CD4-positive, alpha-beta memory T cell (primary cell): Measurements from ENCODE around the gene TPBGL. TPM values are rescaled to one million over a fixed set of nuclear protein-coding genes. Genes with fewer than 3 reads are reported as not detected.

ENCODE experiments used
- CTCF ChIA-PET: fragments of 350-600 bp; sonication (Branson Sonifier 250); formaldehyde crosslinking; loops from one replicate; lab custom pipeline; 2021; ENCODE audit warnings: inconsistent platforms; ENCODE audit not compliant: partially characterized antibody; lab: Charles Lee
- POLR2A ChIA-PET: fragments of 350-600 bp; sonication (Branson Sonifier 250); formaldehyde crosslinking; loops from one replicate; lab custom pipeline; 2021; ENCODE audit not compliant: partially characterized antibody; lab: Charles Lee
- DNase-seq, 5 donors: peaks; one replicate each; pipeline versions ENCODE4 v3.0.0 to v3.0.0-alpha.2; 2020 to 2022; ENCODE audit warnings: mixed read lengths in 1 of 5
- H3K27ac ChIP-seq: one replicate; pipeline ENCODE4 v1.7.0; 2013; ENCODE audit warnings: low read depth, low read length
- H3K27me3 ChIP-seq: 2 replicates; pipeline ENCODE4 v1.7.0; 2013; ENCODE audit warnings: mild to moderate bottlenecking, low read length, moderate library complexity; ENCODE audit not compliant: insufficient read depth
- H3K36me3 ChIP-seq: 2 replicates; pipeline ENCODE4 v1.7.0; 2013; ENCODE audit warnings: mild to moderate bottlenecking, low read length, moderate library complexity; ENCODE audit not compliant: insufficient read depth
- H3K4me1 ChIP-seq: 2 replicates; pipeline ENCODE4 v1.7.0; 2013; ENCODE audit warnings: mild to moderate bottlenecking, low read length, moderate library complexity; ENCODE audit not compliant: insufficient read depth
- H3K4me3 ChIP-seq, 2 donors: one replicate each; pipeline ENCODE4 v1.7.0; 2013; ENCODE audit warnings: low read length in 2 of 2, mild to moderate bottlenecking in 1 of 2
- H3K9me3 ChIP-seq, 2 donors: one replicate each; pipeline ENCODE4 v1.7.0; 2013; ENCODE audit warnings: low read length in 2 of 2, control low read depth in 1 of 2; ENCODE audit not compliant: control insufficient read depth in 1 of 2
- H3K27ac Mint-ChIP-seq, 7 donors: one replicate each; pipeline ENCODE4 v1.8.0; 2020 to 2021; ENCODE audit warnings: mixed read lengths in 7 of 7, mild to moderate bottlenecking in 6 of 7, inconsistent platforms in 3 of 7, moderate library complexity in 3 of 7
- H3K27me3 Mint-ChIP-seq, 2 donors: one replicate each; pipeline ENCODE4 v1.8.0; 2020 to 2021; ENCODE audit warnings: mixed read lengths in 2 of 2
- H3K36me3 Mint-ChIP-seq, 2 donors: one replicate each; pipeline ENCODE4 v1.8.0; 2020 to 2021; ENCODE audit warnings: mixed read lengths in 2 of 2, inconsistent platforms in 1 of 2, mild to moderate bottlenecking in 1 of 2
- H3K4me1 Mint-ChIP-seq, 4 donors: one replicate each; pipeline ENCODE4 v1.8.0; 2020 to 2021; ENCODE audit warnings: mixed read lengths in 4 of 4, mild to moderate bottlenecking in 1 of 4
- H3K4me3 Mint-ChIP-seq, 8 donors: one replicate each; pipeline ENCODE4 v1.8.0; 2020 to 2021; ENCODE audit warnings: mixed read lengths in 8 of 8, mild to moderate bottlenecking in 7 of 8, moderate library complexity in 6 of 8, inconsistent platforms in 3 of 8
- H3K9me3 Mint-ChIP-seq, 8 donors: one replicate each; pipeline ENCODE4 v1.8.0; 2020 to 2021; ENCODE audit warnings: mixed read lengths in 8 of 8, mild to moderate bottlenecking in 5 of 8, inconsistent platforms in 3 of 8, moderate library complexity in 1 of 8
- intact Hi-C: fragments of 100-400 bp; cut with micrococcal nuclease; formaldehyde crosslinking; loops from one replicate; pipeline ENCODE4 v1.15.1; 2023
- polyA plus RNA-seq, 2 donors: library from polyadenylated mRNA; unstranded; fragments of 300-500 nt; fragmentation: Illumina TruSeq; gene quantifications; one replicate each; pipeline ENCODE4 v1.2.3, GENCODE V29; 2021
- total RNA-seq, 2 experiments: library from RNA; stranded (reverse); gene quantifications; one replicate each; pipeline ENCODE4 v1.2.3, GENCODE V29; 2021

TPBGL gene
- total and polyA plus RNA-seq, 4 experiments from 2014 or later, result 0.10 to 0.30 (median 0.18) TPM

- Mint-ChIP-seq H3K9me3 (no peaks in the 10 kb centered on the region), H3K4me3 (no peak overlapping the region), H3K27me3 (peaks cover 2 to 7% of the 10 kb centered on the region in 2 donors), H3K27ac (no peak overlapping the region), H3K4me1 (no peaks in the 10 kb centered on the region), H3K36me3 (no peaks in the 10 kb centered on the region)
- no peaks in the 10 kb centered on the region for H3K9me3 ChIP-seq
- no peaks in the 10 kb centered on the region for H3K27me3 ChIP-seq
- H3K27ac ChIP-seq, result no peak overlapping the region
- intact Hi-C loops, result no loop called here
- H3K4me3 ChIP-seq, result no peak overlapping the region
- POLR2A ChIA-PET, result no interaction called here
- no peaks in the 10 kb centered on the region for H3K4me1 ChIP-seq
- CTCF ChIA-PET, result interaction anchor here (1.2 to 15.9 kb wide), 4 partner anchors 10 to 179 kb away, joined by 3 to 560 read pairs (median 14); partner anchors contain the start of gene SLCO2B1
- DNase-seq, result no peak
- no peaks in the 10 kb centered on the region for H3K36me3 ChIP-seq
Observed at GRCh38 chr11:75202195-75202594, 38.4 kb upstream of the TPBGL start.

- intact Hi-C loops, result no loop called here
- Mint-ChIP-seq H3K27me3 (peaks cover 3 to 7% of the 10 kb centered on the region in 2 donors), H3K27ac (no peak overlapping the region), H3K4me1 (no peaks in the 10 kb centered on the region), H3K9me3 (no peaks in the 10 kb centered on the region), H3K4me3 (no peak overlapping the region), H3K36me3 (no peaks in the 10 kb centered on the region)
- no peak overlapping the region for H3K27ac ChIP-seq
- no peak overlapping the region for H3K4me3 ChIP-seq
- H3K36me3 ChIP-seq, result no peaks in the 10 kb centered on the region
- CTCF ChIA-PET, result interaction anchor here (0.7 to 15.9 kb wide), 9 partner anchors 9 to 273 kb away, joined by 3 to 560 read pairs (median 5); partner anchors contain the start of gene SLCO2B1
- DNase-seq, result no peak
- no peaks in the 10 kb centered on the region for H3K27me3 ChIP-seq
- no peaks in the 10 kb centered on the region for H3K4me1 ChIP-seq
- POLR2A ChIA-PET, result no interaction called here
- H3K9me3 ChIP-seq, result no peaks in the 10 kb centered on the region
Observed at GRCh38 chr11:75203138-75203537, 37.4 kb upstream of the TPBGL start.

GRCh38 chr11:75203641-75204011 lies 36.9 kb upstream of the TPBGL start:
- no peaks in the 10 kb centered on the region for H3K4me1 ChIP-seq
- DNase-seq, result no peak
- Mint-ChIP-seq H3K36me3 (no peaks in the 10 kb centered on the region), H3K9me3 (no peaks in the 10 kb centered on the region), H3K27me3 (peaks cover 3 to 7% of the 10 kb centered on the region in 2 donors), H3K4me1 (no peaks in the 10 kb centered on the region), H3K4me3 (no peak overlapping the region), H3K27ac (no peak overlapping the region)
- no peaks in the 10 kb centered on the region for H3K36me3 ChIP-seq
- no peak overlapping the region for H3K27ac ChIP-seq
- POLR2A ChIA-PET, result no interaction called here
- no peaks in the 10 kb centered on the region for H3K27me3 ChIP-seq
- CTCF ChIA-PET, result interaction anchor here (0.8 to 15.9 kb wide), 9 partner anchors 9 to 274 kb away, joined by 3 to 560 read pairs (median 6); partner anchors contain the start of gene SLCO2B1
- H3K4me3 ChIP-seq, result no peak overlapping the region
- H3K9me3 ChIP-seq, result no peaks in the 10 kb centered on the region
- intact Hi-C loops, result loop anchor here (2.0 kb wide), 1 partner anchor 45 kb away; no protein-coding TSS in a partner anchor

- H3K9me3 ChIP-seq, result no peaks in the 10 kb centered on the region
- Mint-ChIP-seq H3K4me3 (no peak overlapping the region), H3K27ac (no peak overlapping the region), H3K27me3 (peaks cover 3 to 7% of the 10 kb centered on the region in 2 donors), H3K36me3 (no peaks in the 10 kb centered on the region), H3K9me3 (no peaks in the 10 kb centered on the region), H3K4me1 (no peaks in the 10 kb centered on the region)
- intact Hi-C loops, result loop anchor here (2.0 kb wide), 1 partner anchor 45 kb away; no protein-coding TSS in a partner anchor
- H3K36me3 ChIP-seq, result no peaks in the 10 kb centered on the region
- H3K27ac ChIP-seq, result no peak overlapping the region
- ChIA-PET POLR2A (interaction anchor here (1.1 to 1.4 kb wide), 2 partner anchors 62 to 64 kb away, joined by 7 to 15 read pairs; no protein-coding TSS in a partner anchor), CTCF (interaction anchor here (0.6 to 15.9 kb wide), 31 partner anchors 9 to 1419 kb away, joined by 3 to 560 read pairs (median 5); partner anchors contain the start of gene SLCO2B1)
- no peaks in the 10 kb centered on the region for H3K27me3 ChIP-seq
- no peaks in the 10 kb centered on the region for H3K4me1 ChIP-seq
- DNase-seq, result no peak
- H3K4me3 ChIP-seq, result no peak overlapping the region
Observed at GRCh38 chr11:75204012-75204674, 36.4 kb upstream of the TPBGL start.

GRCh38 chr11:75204685-75205563 lies 35.6 kb upstream of the TPBGL start:
- POLR2A ChIA-PET, result interaction anchor here (0.6 to 1.4 kb wide), 4 partner anchors 11 to 1796 kb away, joined by 3 to 15 read pairs (median 5); no protein-coding TSS in a partner anchor

GRCh38 chr11:75205564-75206020 lies 35.0 kb upstream of the TPBGL start:
- Mint-ChIP-seq H3K9me3 (no peaks in the 10 kb centered on the region), H3K4me1 (no peaks in the 10 kb centered on the region), H3K27ac (no peak overlapping the region), H3K4me3 (no peak overlapping the region), H3K27me3 (peaks cover 3 to 5% of the 10 kb centered on the region in 2 donors), H3K36me3 (no peaks in the 10 kb centered on the region)
- no peaks in the 10 kb centered on the region for H3K4me1 ChIP-seq
- CTCF ChIA-PET, result interaction anchor here (0.5 to 15.9 kb wide), 38 partner anchors 7 to 939 kb away, joined by 3 to 560 read pairs (median 4); partner anchors contain the start of genes SLCO2B1 and TPBGL
- no peak overlapping the region for H3K4me3 ChIP-seq
- DNase-seq, result no peak
- POLR2A ChIA-PET, result interaction anchor here (0.6 to 1.4 kb wide), 3 partner anchors 10 to 65 kb away, joined by 3 to 15 read pairs (median 7); no protein-coding TSS in a partner anchor
- no peak overlapping the region for H3K27ac ChIP-seq
- H3K27me3 ChIP-seq, result no peaks in the 10 kb centered on the region
- intact Hi-C loops, result loop anchor here (1.0 to 2.0 kb wide), 2 partner anchors 43 to 276 kb away; no protein-coding TSS in a partner anchor
- no peaks in the 10 kb centered on the region for H3K9me3 ChIP-seq
- no peaks in the 10 kb centered on the region for H3K36me3 ChIP-seq

More at GRCh38 chr11:75204685-75205563, 35.6 kb upstream of the TPBGL start:
- H3K36me3 Mint-ChIP-seq, result no peaks in the 10 kb centered on the region
- no peaks in the 10 kb centered on the region for H3K27me3 ChIP-seq
- no peaks in the 10 kb centered on the region for H3K36me3 ChIP-seq
- no peak overlapping the region for H3K27ac Mint-ChIP-seq
- no peak overlapping the region for H3K4me3 ChIP-seq
- H3K4me1 ChIP-seq, result no peaks in the 10 kb centered on the region
- intact Hi-C loops, result loop anchor here (1.0 to 2.0 kb wide), 2 partner anchors 44 to 276 kb away; no protein-coding TSS in a partner anchor
- peak; percentile 61 to 75 (median 68) for DNase-seq
- H3K27me3 Mint-ChIP-seq, result peaks cover 3 to 7% of the 10 kb centered on the region in 2 donors
- H3K4me3 Mint-ChIP-seq, result no peak overlapping the region
- H3K9me3 Mint-ChIP-seq, result no peaks in the 10 kb centered on the region
- CTCF ChIA-PET, result interaction anchor here (0.5 to 15.9 kb wide), 41 partner anchors 8 to 1420 kb away, joined by 3 to 560 read pairs (median 4); partner anchors contain the start of genes SLCO2B1 and TPBGL
- H3K27ac ChIP-seq, result no peak overlapping the region
- H3K9me3 ChIP-seq, result no peaks in the 10 kb centered on the region
- no peaks in the 10 kb centered on the region for H3K4me1 Mint-ChIP-seq
